GM21390 (cell line): Measurements from ENCODE around the gene SEC61B.

Experiments
- ATAC-seq: cut with Tn5 transposase; IDR thresholded peaks from one replicate; pipeline ENCODE4 v1.9.1; 2021; ENCODE audit not compliant: unreplicated experiment

The SEC61B gene

GRCh38 chr9:99221621-99222415 lies at the start of gene SEC61B, which contains the start of gene ALG2:
Gene SEC61B, plus strand, starts transcription at chr9:99222282. Its CDS starts 82 bp downstream, at chr9:99222364.
Gene ALG2, minus strand, starts transcription at chr9:99221942. Its CDS starts 48 bp downstream, at chr9:99221894.
- peak; percentile 94 for ATAC-seq

GRCh38 chr9:99173570-99174504 lies 48.2 kb upstream of the SEC61B start:
- ATAC-seq = no peak

GRCh38 chr9:99176527-99177013 lies 45.5 kb upstream of the SEC61B start:
- ATAC-seq = no peak

GRCh38 chr9:99177576-99178366 lies 44.3 kb upstream of the SEC61B start:
- no peak for ATAC-seq

GRCh38 chr9:99178912-99179872 lies 42.9 kb upstream of the SEC61B start:
- no peak for ATAC-seq

GRCh38 chr9:99180199-99180598 lies 41.9 kb upstream of the SEC61B start:
- ATAC-seq = no peak

- ATAC-seq = no peak
Measured at GRCh38 chr9:99180662-99181061, 41.4 kb upstream of the SEC61B start.

- ATAC-seq = no peak
Measured at GRCh38 chr9:99181206-99181605, 40.9 kb upstream of the SEC61B start.

GRCh38 chr9:99181621-99182020 lies 40.5 kb upstream of the SEC61B start:
- ATAC-seq = no peak

- no peak for ATAC-seq
Measured at GRCh38 chr9:99182356-99182755, 39.7 kb upstream of the SEC61B start.

- no peak for ATAC-seq
Measured at GRCh38 chr9:99183616-99184015, 38.5 kb upstream of the SEC61B start.

GRCh38 chr9:99184110-99184474 lies 38.0 kb upstream of the SEC61B start:
- ATAC-seq = peak; percentile 2

GRCh38 chr9:99184475-99185347 lies 37.4 kb upstream of the SEC61B start:
- peak; percentile 42 for ATAC-seq

GRCh38 chr9:99185348-99185632 lies 36.8 kb upstream of the SEC61B start:
- no peak for ATAC-seq

- ATAC-seq = no peak
Measured at GRCh38 chr9:99185934-99186333, 36.1 kb upstream of the SEC61B start.

GRCh38 chr9:99187311-99187710 lies 34.8 kb upstream of the SEC61B start:
- ATAC-seq = no peak

GRCh38 chr9:99189186-99189585 lies 32.9 kb upstream of the SEC61B start:
- ATAC-seq = no peak

GRCh38 chr9:99189887-99190596 lies 32.0 kb upstream of the SEC61B start:
- no peak for ATAC-seq
